HepG2 (cell line): Measurements from ENCODE around the gene ZNF8. TPM values are rescaled to one million over a fixed set of nuclear protein-coding genes. Genes with fewer than 3 reads are reported as not detected.

Source experiments
- ARNT ChIP-seq: fragments of 450-650 bp; IDR thresholded peaks from 2 replicates; pipeline ENCODE4 v1.6.1; 2017
- KAT8 ChIP-seq: IDR thresholded peaks from 2 replicates; pipeline ENCODE4 v1.6.1; 2016; ENCODE audit warnings: missing genetic modification reagents, missing compliant biosample characterization
- MED1 ChIP-seq: sonication (generic); formaldehyde crosslinking; IDR thresholded peaks from 2 replicates; pipeline ENCODE4 v1.4.0; 2020; ENCODE audit warnings: missing genetic modification reagents
- NFATC3 ChIP-seq: sonication (generic); formaldehyde crosslinking; IDR thresholded peaks from 2 replicates; pipeline ENCODE4 v1.5.1; 2020; ENCODE audit warnings: mild to moderate bottlenecking, missing genetic modification reagents
- NFYB ChIP-seq: sonication (generic); formaldehyde crosslinking; IDR thresholded peaks from 2 replicates; pipeline ENCODE4 v1.4.0; 2020; ENCODE audit warnings: missing genetic modification reagents
- NR3C1 ChIP-seq: sonication (generic); formaldehyde crosslinking; IDR thresholded peaks from 2 replicates; pipeline ENCODE4 v1.4.0; 2020; ENCODE audit warnings: missing genetic modification reagents
- PHF5A ChIP-seq: IDR thresholded peaks from one replicate; pipeline ENCODE4 v1.6.1; 2018; ENCODE audit warnings: low read depth, missing genetic modification reagents; ENCODE audit not compliant: unreplicated experiment
- SIN3B ChIP-seq: fragments of 150-350 bp; IDR thresholded peaks from 2 replicates; pipeline ENCODE4 v1.6.1; 2014; ENCODE audit warnings: low read length
- ZFP36L1 ChIP-seq: sonication (generic); formaldehyde crosslinking; IDR thresholded peaks from 2 replicates; pipeline ENCODE4 v1.8.0; 2022; ENCODE audit warnings: mild to moderate bottlenecking, missing genetic modification reagents, moderate library complexity
- ZNF253 ChIP-seq: sonication (generic); formaldehyde crosslinking; IDR thresholded peaks from 2 replicates; pipeline ENCODE4 v1.8.0; 2022; ENCODE audit warnings: mild to moderate bottlenecking, missing genetic modification reagents, borderline replicate concordance
- ZNF484 ChIP-seq: sonication (generic); formaldehyde crosslinking; IDR thresholded peaks from 2 replicates; pipeline ENCODE4 v1.5.1; 2020; ENCODE audit warnings: mild to moderate bottlenecking, low read depth, missing genetic modification reagents, borderline replicate concordance
- ZNF577 ChIP-seq: sonication (generic); formaldehyde crosslinking; IDR thresholded peaks from 2 replicates; pipeline ENCODE4 v1.4.0; 2020; ENCODE audit warnings: mild to moderate bottlenecking, low read depth, missing genetic modification reagents, borderline replicate concordance
- ZNF652 ChIP-seq: IDR thresholded peaks from 2 replicates; pipeline ENCODE4 v1.6.1; 2016; ENCODE audit warnings: low read depth, borderline replicate concordance
- ZSCAN22 ChIP-seq: sonication (generic); formaldehyde crosslinking; IDR thresholded peaks from 2 replicates; pipeline ENCODE4 v1.4.0; 2020; ENCODE audit warnings: mild to moderate bottlenecking, missing genetic modification reagents
- polyA plus RNA-seq, 8 experiments: library from polyadenylated mRNA; depleted of rRNA in 3 of 8; stranded (reverse) in 7 of 8; unstranded in 1 of 8; fragments of >200 nt; fragmentation: Illumina TruSeq in 4 of 8; extraction: Trizol in 4 of 8; gene quantifications; 2 replicates each; pipeline versions ENCODE4 v1.2.1 to v1.2.3, GENCODE V29; 2011 to 2016; ENCODE audit warnings: low read depth in 4 of 8, missing spikeins in 1 of 8, mixed read lengths in 1 of 8; ENCODE audit not compliant: insufficient read depth in 1 of 8
- total RNA-seq, 5 experiments: library from RNA; depleted of rRNA; stranded (reverse); fragments of >200 nt; fragmentation: Illumina TruSeq; extraction: Trizol; gene quantifications; 2 replicates each; pipeline ENCODE4 v1.2.3, GENCODE V29; 2016; ENCODE audit warnings: low read depth in 1 of 5
- TF ChIP-seq, protein P1 (sequence below): sonication (generic); formaldehyde crosslinking; IDR thresholded peaks from 2 replicates; pipeline ENCODE4 v1.4.0; 2020; ENCODE audit warnings: mild to moderate bottlenecking, missing genetic modification reagents
- TF ChIP-seq, protein P2 (sequence below): IDR thresholded peaks from 2 replicates; pipeline ENCODE4 v1.6.1; 2016; ENCODE audit warnings: low read depth, missing genetic modification reagents, missing compliant biosample characterization
- TF ChIP-seq, protein P3 (sequence below): sonication (generic); formaldehyde crosslinking; IDR thresholded peaks from 2 replicates; pipeline ENCODE4 v1.8.0; 2022; ENCODE audit warnings: mild to moderate bottlenecking, missing genetic modification reagents, moderate library complexity
- TF ChIP-seq, protein P4 (sequence below): IDR thresholded peaks from 2 replicates; pipeline ENCODE4 v1.6.1; 2018; ENCODE audit warnings: missing genetic modification reagents, mild to moderate bottlenecking, missing compliant biosample characterization
- TF ChIP-seq, protein P5 (sequence below): sonication (generic); formaldehyde crosslinking; IDR thresholded peaks from 2 replicates; pipeline ENCODE4 v1.4.0; 2020; ENCODE audit warnings: missing genetic modification reagents

Gene ZNF8
- total and polyA plus RNA-seq, 2 of the 13 experiments (the other 11 are each of a cell fraction or from before 2014, with no cell fraction given): 3.1 to 3.3 TPM

DNA sequence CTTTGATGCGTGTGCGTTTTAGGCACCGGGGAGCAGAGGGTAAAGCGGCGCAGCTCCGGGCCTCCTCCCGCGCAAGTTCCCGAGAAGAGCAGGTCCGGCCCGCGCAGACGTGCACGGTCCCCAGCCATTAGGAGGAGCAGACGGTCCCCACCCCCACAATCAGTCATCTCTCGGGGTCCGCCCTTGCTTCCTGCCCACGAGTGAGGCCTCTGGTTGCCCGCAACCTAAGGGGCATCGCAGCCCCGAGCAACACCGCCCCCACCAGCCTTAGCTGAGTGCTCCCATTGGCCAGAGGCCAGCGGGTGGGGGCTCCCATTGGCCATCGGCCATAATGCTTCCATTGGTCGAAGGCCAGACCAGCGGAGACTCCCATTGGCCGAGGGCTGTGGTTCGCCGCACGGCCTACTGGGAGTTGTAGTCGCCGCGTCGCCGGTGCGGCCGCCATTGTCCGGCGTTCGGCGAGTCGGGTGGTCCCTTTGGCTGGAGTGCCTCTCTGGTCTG lies at the start of gene ZNF8 (continued):
- TF ChIP-seq ZNF253 (CRISPR knock-in tag) (no peak), MED1 (CRISPR knock-in tag) (peak; percentile 30), ARNT (no peak), ZNF652 (CRISPR knock-in tag) (0 out of 2 replicates have a peak, but pooled peaks have one; percentile 16), NFYB (CRISPR knock-in tag) (peak; percentile 99), PHF5A (CRISPR knock-in tag) (peak; percentile 69), KAT8 (CRISPR knock-in tag) (peak; percentile 82), ZNF577 (CRISPR knock-in tag) (no peak), ZFP36L1 (no peak), NR3C1 (CRISPR knock-in tag) (no peak), ZNF484 (CRISPR knock-in tag) (no peak; the same call in 1 of the 2 replicates), NFATC3 (CRISPR knock-in tag) (no peak), ZSCAN22 (CRISPR knock-in tag) (no peak), SIN3B (no peak)
- TF ChIP-seq, protein P1, sequence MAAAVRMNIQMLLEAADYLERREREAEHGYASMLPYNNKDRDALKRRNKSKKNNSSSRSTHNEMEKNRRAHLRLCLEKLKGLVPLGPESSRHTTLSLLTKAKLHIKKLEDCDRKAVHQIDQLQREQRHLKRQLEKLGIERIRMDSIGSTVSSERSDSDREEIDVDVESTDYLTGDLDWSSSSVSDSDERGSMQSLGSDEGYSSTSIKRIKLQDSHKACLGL (CRISPR knock-in tag): no peak; the same call in 1 of the 2 replicates
- TF ChIP-seq, protein P2, sequence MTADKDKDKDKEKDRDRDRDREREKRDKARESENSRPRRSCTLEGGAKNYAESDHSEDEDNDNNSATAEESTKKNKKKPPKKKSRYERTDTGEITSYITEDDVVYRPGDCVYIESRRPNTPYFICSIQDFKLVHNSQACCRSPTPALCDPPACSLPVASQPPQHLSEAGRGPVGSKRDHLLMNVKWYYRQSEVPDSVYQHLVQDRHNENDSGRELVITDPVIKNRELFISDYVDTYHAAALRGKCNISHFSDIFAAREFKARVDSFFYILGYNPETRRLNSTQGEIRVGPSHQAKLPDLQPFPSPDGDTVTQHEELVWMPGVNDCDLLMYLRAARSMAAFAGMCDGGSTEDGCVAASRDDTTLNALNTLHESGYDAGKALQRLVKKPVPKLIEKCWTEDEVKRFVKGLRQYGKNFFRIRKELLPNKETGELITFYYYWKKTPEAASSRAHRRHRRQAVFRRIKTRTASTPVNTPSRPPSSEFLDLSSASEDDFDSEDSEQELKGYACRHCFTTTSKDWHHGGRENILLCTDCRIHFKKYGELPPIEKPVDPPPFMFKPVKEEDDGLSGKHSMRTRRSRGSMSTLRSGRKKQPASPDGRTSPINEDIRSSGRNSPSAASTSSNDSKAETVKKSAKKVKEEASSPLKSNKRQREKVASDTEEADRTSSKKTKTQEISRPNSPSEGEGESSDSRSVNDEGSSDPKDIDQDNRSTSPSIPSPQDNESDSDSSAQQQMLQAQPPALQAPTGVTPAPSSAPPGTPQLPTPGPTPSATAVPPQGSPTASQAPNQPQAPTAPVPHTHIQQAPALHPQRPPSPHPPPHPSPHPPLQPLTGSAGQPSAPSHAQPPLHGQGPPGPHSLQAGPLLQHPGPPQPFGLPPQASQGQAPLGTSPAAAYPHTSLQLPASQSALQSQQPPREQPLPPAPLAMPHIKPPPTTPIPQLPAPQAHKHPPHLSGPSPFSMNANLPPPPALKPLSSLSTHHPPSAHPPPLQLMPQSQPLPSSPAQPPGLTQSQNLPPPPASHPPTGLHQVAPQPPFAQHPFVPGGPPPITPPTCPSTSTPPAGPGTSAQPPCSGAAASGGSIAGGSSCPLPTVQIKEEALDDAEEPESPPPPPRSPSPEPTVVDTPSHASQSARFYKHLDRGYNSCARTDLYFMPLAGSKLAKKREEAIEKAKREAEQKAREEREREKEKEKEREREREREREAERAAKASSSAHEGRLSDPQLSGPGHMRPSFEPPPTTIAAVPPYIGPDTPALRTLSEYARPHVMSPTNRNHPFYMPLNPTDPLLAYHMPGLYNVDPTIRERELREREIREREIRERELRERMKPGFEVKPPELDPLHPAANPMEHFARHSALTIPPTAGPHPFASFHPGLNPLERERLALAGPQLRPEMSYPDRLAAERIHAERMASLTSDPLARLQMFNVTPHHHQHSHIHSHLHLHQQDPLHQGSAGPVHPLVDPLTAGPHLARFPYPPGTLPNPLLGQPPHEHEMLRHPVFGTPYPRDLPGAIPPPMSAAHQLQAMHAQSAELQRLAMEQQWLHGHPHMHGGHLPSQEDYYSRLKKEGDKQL (CRISPR knock-in tag): no peak
- TF ChIP-seq, protein P3, sequence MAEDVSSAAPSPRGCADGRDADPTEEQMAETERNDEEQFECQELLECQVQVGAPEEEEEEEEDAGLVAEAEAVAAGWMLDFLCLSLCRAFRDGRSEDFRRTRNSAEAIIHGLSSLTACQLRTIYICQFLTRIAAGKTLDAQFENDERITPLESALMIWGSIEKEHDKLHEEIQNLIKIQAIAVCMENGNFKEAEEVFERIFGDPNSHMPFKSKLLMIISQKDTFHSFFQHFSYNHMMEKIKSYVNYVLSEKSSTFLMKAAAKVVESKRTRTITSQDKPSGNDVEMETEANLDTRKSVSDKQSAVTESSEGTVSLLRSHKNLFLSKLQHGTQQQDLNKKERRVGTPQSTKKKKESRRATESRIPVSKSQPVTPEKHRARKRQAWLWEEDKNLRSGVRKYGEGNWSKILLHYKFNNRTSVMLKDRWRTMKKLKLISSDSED (CRISPR knock-in tag): no peak
- TF ChIP-seq, protein P4, sequence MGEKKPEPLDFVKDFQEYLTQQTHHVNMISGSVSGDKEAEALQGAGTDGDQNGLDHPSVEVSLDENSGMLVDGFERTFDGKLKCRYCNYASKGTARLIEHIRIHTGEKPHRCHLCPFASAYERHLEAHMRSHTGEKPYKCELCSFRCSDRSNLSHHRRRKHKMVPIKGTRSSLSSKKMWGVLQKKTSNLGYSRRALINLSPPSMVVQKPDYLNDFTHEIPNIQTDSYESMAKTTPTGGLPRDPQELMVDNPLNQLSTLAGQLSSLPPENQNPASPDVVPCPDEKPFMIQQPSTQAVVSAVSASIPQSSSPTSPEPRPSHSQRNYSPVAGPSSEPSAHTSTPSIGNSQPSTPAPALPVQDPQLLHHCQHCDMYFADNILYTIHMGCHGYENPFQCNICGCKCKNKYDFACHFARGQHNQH (CRISPR knock-in tag): peak; percentile 60
- TF ChIP-seq, protein P5, sequence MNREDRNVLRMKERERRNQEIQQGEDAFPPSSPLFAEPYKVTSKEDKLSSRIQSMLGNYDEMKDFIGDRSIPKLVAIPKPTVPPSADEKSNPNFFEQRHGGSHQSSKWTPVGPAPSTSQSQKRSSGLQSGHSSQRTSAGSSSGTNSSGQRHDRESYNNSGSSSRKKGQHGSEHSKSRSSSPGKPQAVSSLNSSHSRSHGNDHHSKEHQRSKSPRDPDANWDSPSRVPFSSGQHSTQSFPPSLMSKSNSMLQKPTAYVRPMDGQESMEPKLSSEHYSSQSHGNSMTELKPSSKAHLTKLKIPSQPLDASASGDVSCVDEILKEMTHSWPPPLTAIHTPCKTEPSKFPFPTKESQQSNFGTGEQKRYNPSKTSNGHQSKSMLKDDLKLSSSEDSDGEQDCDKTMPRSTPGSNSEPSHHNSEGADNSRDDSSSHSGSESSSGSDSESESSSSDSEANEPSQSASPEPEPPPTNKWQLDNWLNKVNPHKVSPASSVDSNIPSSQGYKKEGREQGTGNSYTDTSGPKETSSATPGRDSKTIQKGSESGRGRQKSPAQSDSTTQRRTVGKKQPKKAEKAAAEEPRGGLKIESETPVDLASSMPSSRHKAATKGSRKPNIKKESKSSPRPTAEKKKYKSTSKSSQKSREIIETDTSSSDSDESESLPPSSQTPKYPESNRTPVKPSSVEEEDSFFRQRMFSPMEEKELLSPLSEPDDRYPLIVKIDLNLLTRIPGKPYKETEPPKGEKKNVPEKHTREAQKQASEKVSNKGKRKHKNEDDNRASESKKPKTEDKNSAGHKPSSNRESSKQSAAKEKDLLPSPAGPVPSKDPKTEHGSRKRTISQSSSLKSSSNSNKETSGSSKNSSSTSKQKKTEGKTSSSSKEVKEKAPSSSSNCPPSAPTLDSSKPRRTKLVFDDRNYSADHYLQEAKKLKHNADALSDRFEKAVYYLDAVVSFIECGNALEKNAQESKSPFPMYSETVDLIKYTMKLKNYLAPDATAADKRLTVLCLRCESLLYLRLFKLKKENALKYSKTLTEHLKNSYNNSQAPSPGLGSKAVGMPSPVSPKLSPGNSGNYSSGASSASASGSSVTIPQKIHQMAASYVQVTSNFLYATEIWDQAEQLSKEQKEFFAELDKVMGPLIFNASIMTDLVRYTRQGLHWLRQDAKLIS (CRISPR knock-in tag): no peak
